GM19035 (cell line): ENCODE data around the gene UBE2F.
"Not testable (repeated sequence)": the region's sequence is repeated elsewhere in the genome, so short reads cannot be mapped to it uniquely, and the experiment has no call there.

Experiments used
- ATAC-seq: cut with Tn5 transposase; IDR thresholded peaks from one replicate; pipeline ENCODE4 v1.9.1; 2021; ENCODE audit not compliant: unreplicated experiment

UBE2F gene

GRCh38 chr2:237978058-237978712 lies 11.4 kb downstream of the UBE2F start:
- ATAC-seq: no peak

GRCh38 chr2:237979331-237979730 lies 12.5 kb downstream of the UBE2F start:
- no peak for ATAC-seq

GRCh38 chr2:237980087-237980486 lies 13.3 kb downstream of the UBE2F start:
- no peak for ATAC-seq

- ATAC-seq: no peak
Measured at GRCh38 chr2:237980751-237981150, 13.9 kb downstream of the UBE2F start.

GRCh38 chr2:237981621-237982020 lies 14.8 kb downstream of the UBE2F start:
- ATAC-seq: not testable (repeated sequence)

GRCh38 chr2:237982039-237982725 lies 15.4 kb downstream of the UBE2F start:
- no peak for ATAC-seq

GRCh38 chr2:237983922-237984321 lies 17.1 kb downstream of the UBE2F start:
- ATAC-seq: no peak

GRCh38 chr2:237987268-237987667 lies 20.5 kb downstream of the UBE2F start:
- ATAC-seq: no peak

- no peak for ATAC-seq
Measured at GRCh38 chr2:237993701-237994100, 26.9 kb downstream of the UBE2F start.

GRCh38 chr2:237995036-237995435 lies 28.2 kb downstream of the UBE2F start:
- ATAC-seq: no peak

- ATAC-seq: no peak
Measured at GRCh38 chr2:237996021-237996593, 29.3 kb downstream of the UBE2F start.

- ATAC-seq: no peak
Measured at GRCh38 chr2:237997521-237997920, 30.7 kb downstream of the UBE2F start.

- peak; percentile 90 for ATAC-seq
Measured at GRCh38 chr2:237998530-237998929, 31.7 kb downstream of the UBE2F start.

GRCh38 chr2:238003234-238004031 lies 36.6 kb downstream of the UBE2F start:
- ATAC-seq: no peak

GRCh38 chr2:238004077-238004830 lies 37.4 kb downstream of the UBE2F start:
- no peak for ATAC-seq

- ATAC-seq: no peak
Measured at GRCh38 chr2:238005528-238005927, 38.7 kb downstream of the UBE2F start.

GRCh38 chr2:238006510-238006909 lies 39.7 kb downstream of the UBE2F start:
- ATAC-seq: no peak

GRCh38 chr2:238007924-238008323 lies 41.1 kb downstream of the UBE2F start:
- no peak for ATAC-seq

GRCh38 chr2:238009563-238009962 lies 42.7 kb downstream of the UBE2F start:
- ATAC-seq: no peak

- ATAC-seq: no peak
Measured at GRCh38 chr2:238010572-238010971, 43.8 kb downstream of the UBE2F start.

- no peak for ATAC-seq
Measured at GRCh38 chr2:238013806-238014205, 47.0 kb downstream of the UBE2F start.
